Activated CD4-positive, alpha-beta T cell treated with anti-CD3 and anti-CD28 coated beads for 36 hours (primary cell): ENCODE measurements around the gene MIX23. TPM values are rescaled to one million over a fixed set of nuclear protein-coding genes. Genes with fewer than 3 reads are reported as not detected.

Source experiments
- ATAC-seq: fragments of 200-7000 bp; cut with Tn5 transposase; one replicate; pipeline ENCODE4 v1.10.0; 2021; ENCODE audit warnings: mild to moderate bottlenecking, moderate library complexity
- CTCF ChIA-PET: fragments of 350-600 bp; sonication (Branson Sonifier 250); formaldehyde crosslinking; loops from one replicate; lab custom pipeline; 2021; ENCODE audit warnings: antibody characterized with exemption; lab: Charles Lee
- POLR2A ChIA-PET: fragments of 350-600 bp; sonication (Branson Sonifier 250); formaldehyde crosslinking; loops from one replicate; lab custom pipeline; 2021; ENCODE audit warnings: antibody characterized with exemption, inconsistent platforms; lab: Charles Lee
- DNase-seq: peaks from one replicate; pipeline ENCODE4 v3.0.0-alpha.2; 2020
- H3K27ac Mint-ChIP-seq: one replicate; pipeline ENCODE4 v1.8.0; 2021; ENCODE audit warnings: mixed read lengths
- H3K27me3 Mint-ChIP-seq: one replicate; pipeline ENCODE4 v1.8.0; 2021; ENCODE audit warnings: mixed read lengths
- H3K36me3 Mint-ChIP-seq: one replicate; pipeline ENCODE4 v1.8.0; 2021; ENCODE audit warnings: low read depth, mixed read lengths
- H3K4me1 Mint-ChIP-seq: one replicate; pipeline ENCODE4 v1.8.0; 2021; ENCODE audit warnings: mixed read lengths
- H3K4me3 Mint-ChIP-seq: one replicate; pipeline ENCODE4 v1.8.0; 2021; ENCODE audit warnings: mild to moderate bottlenecking, moderate library complexity, mixed read lengths
- H3K9me3 Mint-ChIP-seq: one replicate; pipeline ENCODE4 v1.8.0; 2021; ENCODE audit warnings: low read depth, mixed read lengths
- intact Hi-C, 2 experiments: fragments of 100-400 bp; cut with DNase I in 1 of 2; cut with micrococcal nuclease in 1 of 2; formaldehyde crosslinking; loops; one replicate each; pipeline versions ENCODE4 v1.14.2 to v1.15.1; 2022 to 2024; cut with DNase I, micrococcal nuclease
- total RNA-seq, 2 experiments: library from RNA; stranded (reverse); gene quantifications; one replicate each; pipeline ENCODE4 v1.2.3, GENCODE V29; 2021

The MIX23 gene
- total RNA-seq, 2 experiments from 2014 or later: 148 to 250 TPM

- H3K27me3 Mint-ChIP-seq: no peaks in the 10 kb centered on the region
- no peaks in the 10 kb centered on the region for H3K36me3 Mint-ChIP-seq
- no peak for ATAC-seq
- POLR2A ChIA-PET: no interaction called here
- peaks cover 6% of the 10 kb centered on the region for H3K9me3 Mint-ChIP-seq
- H3K4me1 Mint-ChIP-seq: peaks cover 19% of the 10 kb centered on the region
- CTCF ChIA-PET: interaction anchor here (0.6 to 4.3 kb wide), 3 partner anchors 12 to 426 kb away, joined by 3 to 15 read pairs (median 3); no protein-coding TSS in a partner anchor
- intact Hi-C loops: no loop called here
- no peak overlapping the region for H3K27ac Mint-ChIP-seq
- no peak overlapping the region for H3K4me3 Mint-ChIP-seq
- DNase-seq: no peak
Observed at GRCh38 chr3:122318620-122319019, 64.4 kb downstream of the MIX23 start.

- intact Hi-C loops: no loop called here
- DNase-seq (no peak), ATAC-seq (no peak)
- Mint-ChIP-seq H3K9me3 (peaks cover 6% of the 10 kb centered on the region), H3K4me1 (peaks cover 9% of the 10 kb centered on the region), H3K27ac (no peak overlapping the region), H3K27me3 (no peaks in the 10 kb centered on the region), H3K4me3 (no peak overlapping the region), H3K36me3 (no peaks in the 10 kb centered on the region)
- ChIA-PET POLR2A (no interaction called here), CTCF (no interaction called here)
Observed at GRCh38 chr3:122316368-122316767, 66.7 kb downstream of the MIX23 start.

GRCh38 chr3:122315619-122316018 is 67.4 kb downstream of the MIX23 start:
- CTCF ChIA-PET: no interaction called here

GRCh38 chr3:122314228-122314876 is 68.7 kb downstream of the MIX23 start:
- ChIA-PET POLR2A (interaction anchor here (0.6 kb wide), 1 partner anchor 37 kb away, joined by 3 read pairs; no protein-coding TSS in a partner anchor), CTCF (interaction anchor here (1.0 to 1.3 kb wide), 3 partner anchors 8 to 13 kb away, joined by 3 read pairs; partner anchors contain the start of gene CSTA)
- H3K4me1 Mint-ChIP-seq: peaks cover 6% of the 10 kb centered on the region
- DNase-seq: no peak
- H3K27me3 Mint-ChIP-seq: no peaks in the 10 kb centered on the region
- H3K36me3 Mint-ChIP-seq: no peaks in the 10 kb centered on the region
- H3K9me3 Mint-ChIP-seq: no peaks in the 10 kb centered on the region
- no peak overlapping the region for H3K4me3 Mint-ChIP-seq
- H3K27ac Mint-ChIP-seq: no peak overlapping the region
- intact Hi-C loops: no loop called here
- no peak for ATAC-seq

More at GRCh38 chr3:122315619-122316018, 67.4 kb downstream of the MIX23 start:
- ATAC-seq (no peak), DNase-seq (no peak)
- Mint-ChIP-seq H3K27me3 (no peaks in the 10 kb centered on the region), H3K4me3 (no peak overlapping the region), H3K36me3 (no peaks in the 10 kb centered on the region), H3K4me1 (peaks cover 6% of the 10 kb centered on the region), H3K27ac (no peak overlapping the region), H3K9me3 (peaks cover 6% of the 10 kb centered on the region)
- POLR2A ChIA-PET: no interaction called here
- intact Hi-C loops: no loop called here

GRCh38 chr3:122313281-122313680 is 69.8 kb downstream of the MIX23 start:
- no peaks in the 10 kb centered on the region for H3K9me3 Mint-ChIP-seq

GRCh38 chr3:122312826-122313225 is 70.2 kb downstream of the MIX23 start:
- Mint-ChIP-seq H3K4me1 (peaks cover 6% of the 10 kb centered on the region), H3K27ac (no peak overlapping the region), H3K4me3 (no peak overlapping the region), H3K36me3 (no peaks in the 10 kb centered on the region), H3K9me3 (no peaks in the 10 kb centered on the region), H3K27me3 (no peaks in the 10 kb centered on the region)
- DNase-seq (no peak), ATAC-seq (no peak)
- intact Hi-C loops: no loop called here
- ChIA-PET POLR2A (no interaction called here), CTCF (interaction anchor here (0.9 to 1.6 kb wide), 5 partner anchors 9 to 211 kb away, joined by 3 to 6 read pairs (median 3); no protein-coding TSS in a partner anchor)

More at GRCh38 chr3:122313281-122313680, 69.8 kb downstream of the MIX23 start:
- intact Hi-C loops: no loop called here
- H3K4me3 Mint-ChIP-seq: no peak overlapping the region
- no peak overlapping the region for H3K27ac Mint-ChIP-seq
- no peak for ATAC-seq
- ChIA-PET POLR2A (no interaction called here), CTCF (interaction anchor here (0.9 to 1.3 kb wide), 4 partner anchors 9 to 212 kb away, joined by 3 to 6 read pairs (median 4); no protein-coding TSS in a partner anchor)
- H3K36me3 Mint-ChIP-seq: no peaks in the 10 kb centered on the region
- H3K4me1 Mint-ChIP-seq: peaks cover 6% of the 10 kb centered on the region
- no peaks in the 10 kb centered on the region for H3K27me3 Mint-ChIP-seq
- DNase-seq: no peak

- intact Hi-C loops: no loop called here
- Mint-ChIP-seq H3K27me3 (no peaks in the 10 kb centered on the region), H3K27ac (no peak overlapping the region), H3K9me3 (no peaks in the 10 kb centered on the region), H3K36me3 (no peaks in the 10 kb centered on the region), H3K4me3 (no peak overlapping the region), H3K4me1 (peaks cover 6% of the 10 kb centered on the region)
- ChIA-PET POLR2A (no interaction called here), CTCF (interaction anchor here (1.4 kb wide), 1 partner anchor 10 kb away, joined by 4 read pairs; no protein-coding TSS in a partner anchor)
- DNase-seq (no peak), ATAC-seq (no peak)
Observed at GRCh38 chr3:122310361-122310760, 72.7 kb downstream of the MIX23 start.

Other genes with a start within 250 kb of the MIX23 start
- under 1 TPM; 0.05 TPM for gene CASR, start 199.6 kb downstream of the MIX23 start, total RNA-seq
- gene CSTA, start 58.0 kb downstream of the MIX23 start, total RNA-seq: not detected
- 100 to 1,000 TPM; 163 to 181 TPM for gene FAM162A, start 951 bp upstream of the MIX23 start, total RNA-seq
- gene WDR5B, start 32.8 kb upstream of the MIX23 start, total RNA-seq: 1 to 10 TPM; 2.6 to 2.8 TPM
- 10 to 100 TPM; 37.5 to 42.6 TPM for gene KPNA1, start 131.7 kb upstream of the MIX23 start, total RNA-seq
- 10 to 100 TPM; 39.9 to 46.0 TPM for gene PARP9, start 181.1 kb upstream of the MIX23 start, total RNA-seq
- gene DTX3L, start 181.1 kb upstream of the MIX23 start, total RNA-seq: 10 to 100 TPM; 42.0 to 52.0 TPM
- 1 to 10 TPM; 7.8 to 8.7 TPM for gene PARP15, start 194.4 kb upstream of the MIX23 start, total RNA-seq